ENCODE data around the gene ZBTB5. TPM values are rescaled to one million over a fixed set of nuclear protein-coding genes. Genes with fewer than 3 reads are reported as not detected.

ZBTB5 gene
- total and polyA plus RNA-seq, 2 of the 8 experiments (the other 6 are each of a cell fraction or from before 2014, with no cell fraction given) = 13.3 to 14.5 TPM

DNA sequence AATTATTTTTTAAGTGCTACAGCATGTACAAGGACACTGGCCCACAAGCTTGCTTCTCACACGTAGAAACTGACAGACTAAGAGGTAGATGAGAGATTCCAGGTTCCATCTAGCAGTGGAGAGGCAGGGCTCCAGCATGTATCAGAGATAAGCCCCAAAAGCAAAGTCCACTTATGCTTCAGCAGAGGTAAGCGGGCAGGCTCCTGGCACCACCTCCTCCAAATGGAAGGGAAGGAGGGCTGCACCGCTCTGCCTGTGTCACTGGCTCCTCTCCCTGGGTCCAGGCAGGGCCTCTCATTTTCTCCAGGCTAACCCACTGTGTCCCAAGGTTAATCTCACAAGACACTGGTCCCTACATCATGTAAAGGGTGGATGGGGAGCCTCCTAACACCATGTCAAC, 26.9 kb downstream of the ZBTB5 start:
- 91% methylated on average over 3 of the region's 3 CpGs; no CpG with 5 or more reads in 1 of the 2 experiments for WGBS, 2 experiments (ENCODE audit: extremely low coverage in 1 of 2, insufficient coverage in 1 of 2, insufficient read length in 1 of 2, insufficient replicate concordance in 2 of 2, low coverage in 1 of 2, low lambda C conversion rate in 2 of 2, missing lambda C conversion rate in 1 of 2)
- Histone ChIP-seq H3K23ac (ENCODE audit: insufficient read length) (no peak overlapping the region), H2BK120ac (replicated peaks; ENCODE audit: low read depth, low read length) (no peak overlapping the region), H3K4me3 (ENCODE audit: extremely low read depth in 1 of 4, insufficient read depth in 2 of 4, low read depth in 3 of 4, low read length in 4 of 4) (no peak overlapping the region), H3K4me2 (ENCODE audit: insufficient read depth in 1 of 2, low read depth in 2 of 2, low read length in 2 of 2) (no peak overlapping the region), H3K18ac (ENCODE audit: extremely low read depth, low read length) (no peak overlapping the region), H3K9me3 (ENCODE audit: insufficient read depth in 2 of 2, low read depth in 1 of 2, low read length in 1 of 2) (no peaks in the 10 kb centered on the region), H2BK15ac (ENCODE audit: low read length) (no peak overlapping the region), H3K79me1 (ENCODE audit: low read depth, low read length) (peaks cover 2% of the 10 kb centered on the region), H3K79me2 (ENCODE audit: control insufficient read depth in 1 of 2, insufficient read depth in 2 of 2, low read length in 2 of 2) (peaks cover 0 to 19% of the 10 kb centered on the region in 2 experiments; a peak in 2 of 4 replicates), H3K27me3 (replicated peaks in 1 of 4; ENCODE audit: control insufficient read depth in 3 of 4, extremely low read depth in 1 of 4, insufficient read depth in 3 of 4, low read length in 3 of 4) (no peaks in the 10 kb centered on the region), H3K4ac (replicated peaks; ENCODE audit: insufficient read length, low read depth, low read length) (no peak overlapping the region), H2BK5ac (ENCODE audit: low read depth, low read length) (no peak overlapping the region), H4K5ac (ENCODE audit: insufficient read length, low read depth, low read length) (no peak overlapping the region), H2AFZ (ENCODE audit: low read length) (no peak overlapping the region), H3K36me3 (ENCODE audit: control insufficient read depth in 2 of 4, insufficient read depth in 4 of 4, low read length in 3 of 4) (peaks cover 37 to 68% (median 55%) of the 10 kb centered on the region in 4 experiments), H4K91ac (replicated peaks; ENCODE audit: insufficient read length, low read length) (no peak overlapping the region), H4K8ac (ENCODE audit: extremely low read depth, insufficient read depth, low read length) (peak overlapping the region; percentile 53; the same call in 1 of the 2 replicates), H3K9ac (replicated peaks in 1 of 4; ENCODE audit: extremely low read depth in 1 of 4, low read depth in 3 of 4, low read length in 3 of 4) (no peak overlapping the region), H3K4me1 (replicated peaks in 1 of 4; ENCODE audit: control insufficient read depth in 3 of 4, insufficient read depth in 4 of 4, low read length in 3 of 4) (peaks cover 3 to 14% (median 9%) of the 10 kb centered on the region in 4 experiments), H3K27ac (ENCODE audit: low read depth, low read length) (no peak overlapping the region), H2BK12ac (ENCODE audit: low read depth, low read length) (no peak overlapping the region), H4K20me1 (replicated peaks in 1 of 2; ENCODE audit: control insufficient read depth in 1 of 2, insufficient read depth in 2 of 2, low read length in 2 of 2) (peaks cover 10 to 28% of the 10 kb centered on the region in 2 experiments), H3K56ac (replicated peaks; ENCODE audit: insufficient read length, low read depth, low read length) (no peak overlapping the region), H2BK20ac (ENCODE audit: low read length) (no peak overlapping the region), H3K23me2 (ENCODE audit: low read depth, low read length) (peaks cover 4% of the 10 kb centered on the region; the same call in 1 of the 2 replicates), H2AK5ac (ENCODE audit: low read depth, low read length) (no peak overlapping the region), H3K14ac (ENCODE audit: insufficient read length) (no peak overlapping the region)
- DNase-seq (ENCODE audit: low read depth in 1 of 2, low spot score in 2 of 2) (no peak), FAIRE-seq (no peak)
- CTCF ChIA-PET (ENCODE audit: partially characterized antibody) = no interaction called here
- TF ChIP-seq, protein P1, sequence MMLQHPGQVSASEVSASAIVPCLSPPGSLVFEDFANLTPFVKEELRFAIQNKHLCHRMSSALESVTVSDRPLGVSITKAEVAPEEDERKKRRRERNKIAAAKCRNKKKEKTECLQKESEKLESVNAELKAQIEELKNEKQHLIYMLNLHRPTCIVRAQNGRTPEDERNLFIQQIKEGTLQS (IDR thresholded peaks at IDR 0.05; ENCODE audit: insufficient read depth, low read depth, low read length) = no peak
- peak in 1 of 2 experiments; percentile 22; a peak in 1 of 3 replicates for TF ChIP-seq POLR2A (IDR thresholded peaks at IDR 0.05; ENCODE audit: control extremely low read depth in 1 of 2, low read depth in 2 of 2, low read length in 2 of 2)
- POLR2A ChIA-PET (ENCODE audit: partially characterized antibody) = interaction anchor here (1.7 to 2.3 kb wide), 2 partner anchors 9 to 23 kb away, joined by 3 to 6 read pairs; no protein-coding TSS in a partner anchor

All from H1 (cell line).